ENCODE data around the gene PAN3.

GRCh38 chr13:28177327-28177726 lies 39.0 kb downstream of the PAN3 start:
- TF ChIP-seq EP300 (IDR thresholded peaks at IDR 0.05; ENCODE audit: borderline replicate concordance in 1 of 2, low read depth in 2 of 2, low read length in 2 of 2): no peak
- no peak for TF ChIP-seq BACH1 (IDR thresholded peaks at IDR 0.05; ENCODE audit: low read length)
- TF ChIP-seq CTCF (IDR thresholded peaks at IDR 0.05; ENCODE audit: control extremely low read depth in 1 of 3, insufficient read depth in 1 of 3, low read depth in 1 of 3, low read length in 3 of 3): no peak
- TF ChIP-seq TAF1 (IDR thresholded peaks at IDR 0.05; ENCODE audit: low read depth, low read length): no peak
- TF ChIP-seq CHD2 (IDR thresholded peaks at IDR 0.05; ENCODE audit: low read length): no peak
- TF ChIP-seq EZH2 (IDR thresholded peaks at IDR 0.05; ENCODE audit: low read depth, low read length, severe bottlenecking): no peak
- no peak for TF ChIP-seq SP1 (IDR thresholded peaks at IDR 0.05; ENCODE audit: low read depth, low read length)
- TF ChIP-seq SAP30 (IDR thresholded peaks at IDR 0.05; ENCODE audit: insufficient read depth, insufficient replicate concordance, low read length): no peak
- TF ChIP-seq JUND (IDR thresholded peaks at IDR 0.05; ENCODE audit: low read length): no peak
- no peak for TF ChIP-seq POLR2A (IDR thresholded peaks at IDR 0.05; ENCODE audit: control extremely low read depth in 1 of 2, low read depth in 2 of 2, low read length in 2 of 2)
